Epithelial cell of proximal tubule (primary cell): ENCODE data around the gene C12orf43. TPM values are rescaled to one million over a fixed set of nuclear protein-coding genes. Genes with fewer than 3 reads are reported as not detected.

Experiments
- DNase-seq: peaks from one replicate; pipeline ENCODE4 v3.0.0-alpha.2; 2011; ENCODE audit warnings: low read depth
- H3K4me3 ChIP-seq: 2 replicates; pipeline ENCODE4 v1.5.1; 2011; ENCODE audit warnings: low read depth, mild to moderate bottlenecking, low read length
- total RNA-seq: library from RNA; depleted of rRNA; stranded (reverse); fragments of >200 nt; gene quantifications from 2 replicates; pipeline ENCODE4 v1.2.3, GENCODE V29; 2015
- TF ChIP-seq, protein P1 (sequence below): conservative IDR thresholded peaks from 2 replicates; pipeline ENCODE4 v1.5.1; 2012; ENCODE audit warnings: low read depth, mild to moderate bottlenecking, low read length

Gene C12orf43
- total RNA-seq, 1 donor from 2014 or later, result 20.6 TPM

DNA sequence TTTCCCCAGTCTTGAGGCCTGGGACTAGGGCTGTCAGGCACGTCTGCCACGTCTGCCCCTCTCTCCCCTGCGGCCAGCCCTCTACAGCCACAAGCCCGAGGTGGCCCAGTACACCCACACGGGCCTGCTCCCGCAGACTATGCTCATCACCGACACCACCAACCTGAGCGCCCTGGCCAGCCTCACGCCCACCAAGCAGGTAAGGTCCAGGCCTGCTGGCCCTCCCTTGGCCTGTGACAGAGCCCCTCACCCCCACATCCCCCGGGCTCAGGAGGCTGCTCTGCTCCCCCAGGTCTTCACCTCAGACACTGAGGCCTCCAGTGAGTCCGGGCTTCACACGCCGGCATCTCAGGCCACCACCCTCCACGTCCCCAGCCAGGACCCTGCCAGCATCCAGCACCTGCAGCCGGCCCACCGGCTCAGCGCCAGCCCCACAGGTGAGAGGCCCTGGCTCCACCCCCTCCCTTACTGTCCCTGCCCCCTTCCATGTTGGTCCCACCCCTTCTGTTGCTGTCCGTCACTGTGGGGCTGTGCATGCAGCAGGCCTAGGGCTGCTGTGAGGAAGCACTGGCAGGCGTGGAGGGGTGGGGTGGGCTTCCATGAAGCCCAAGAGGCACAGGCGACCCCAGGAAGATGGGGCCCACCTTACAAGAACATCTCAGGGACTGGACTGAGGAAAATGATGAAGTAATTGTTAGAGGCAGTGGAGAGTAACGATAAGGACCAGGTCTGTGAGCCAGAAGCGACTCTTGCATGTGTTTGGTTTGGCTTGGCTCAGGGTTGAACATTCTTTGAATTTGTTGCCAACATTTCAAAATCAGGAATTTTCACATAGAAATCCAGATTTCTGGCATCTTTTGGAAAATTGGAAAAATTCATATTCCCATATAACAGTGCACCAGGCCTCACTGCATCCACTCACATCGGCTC is 16.8 kb downstream of the C12orf43 start:
- H3K4me3 ChIP-seq, result no peak overlapping the region
- no peak for DNase-seq
- TF ChIP-seq, protein P1, sequence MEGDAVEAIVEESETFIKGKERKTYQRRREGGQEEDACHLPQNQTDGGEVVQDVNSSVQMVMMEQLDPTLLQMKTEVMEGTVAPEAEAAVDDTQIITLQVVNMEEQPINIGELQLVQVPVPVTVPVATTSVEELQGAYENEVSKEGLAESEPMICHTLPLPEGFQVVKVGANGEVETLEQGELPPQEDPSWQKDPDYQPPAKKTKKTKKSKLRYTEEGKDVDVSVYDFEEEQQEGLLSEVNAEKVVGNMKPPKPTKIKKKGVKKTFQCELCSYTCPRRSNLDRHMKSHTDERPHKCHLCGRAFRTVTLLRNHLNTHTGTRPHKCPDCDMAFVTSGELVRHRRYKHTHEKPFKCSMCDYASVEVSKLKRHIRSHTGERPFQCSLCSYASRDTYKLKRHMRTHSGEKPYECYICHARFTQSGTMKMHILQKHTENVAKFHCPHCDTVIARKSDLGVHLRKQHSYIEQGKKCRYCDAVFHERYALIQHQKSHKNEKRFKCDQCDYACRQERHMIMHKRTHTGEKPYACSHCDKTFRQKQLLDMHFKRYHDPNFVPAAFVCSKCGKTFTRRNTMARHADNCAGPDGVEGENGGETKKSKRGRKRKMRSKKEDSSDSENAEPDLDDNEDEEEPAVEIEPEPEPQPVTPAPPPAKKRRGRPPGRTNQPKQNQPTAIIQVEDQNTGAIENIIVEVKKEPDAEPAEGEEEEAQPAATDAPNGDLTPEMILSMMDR, result no peak

GRCh38 chr12:120998435-120998834 is 17.9 kb downstream of the C12orf43 start:
- TF ChIP-seq, protein P1, result no peak
- H3K4me3 ChIP-seq, result no peak overlapping the region
- no peak for DNase-seq

DNA sequence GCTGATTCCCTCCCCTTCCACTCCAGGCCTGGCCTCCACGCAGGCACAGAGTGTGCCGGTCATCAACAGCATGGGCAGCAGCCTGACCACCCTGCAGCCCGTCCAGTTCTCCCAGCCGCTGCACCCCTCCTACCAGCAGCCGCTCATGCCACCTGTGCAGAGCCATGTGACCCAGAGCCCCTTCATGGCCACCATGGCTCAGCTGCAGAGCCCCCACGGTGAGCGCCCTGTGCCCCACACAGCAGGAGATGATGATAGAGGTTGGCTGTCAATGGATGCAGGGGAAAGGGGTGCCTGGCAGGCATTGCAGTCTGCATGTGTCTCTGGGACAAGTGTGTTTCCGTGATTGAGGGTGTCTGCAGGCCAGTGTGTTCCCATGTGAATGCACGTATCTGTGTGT is 18.8 kb downstream of the C12orf43 start:
- TF ChIP-seq, protein P1, result no peak
- H3K4me3 ChIP-seq, result no peak overlapping the region
- DNase-seq, result no peak

DNA sequence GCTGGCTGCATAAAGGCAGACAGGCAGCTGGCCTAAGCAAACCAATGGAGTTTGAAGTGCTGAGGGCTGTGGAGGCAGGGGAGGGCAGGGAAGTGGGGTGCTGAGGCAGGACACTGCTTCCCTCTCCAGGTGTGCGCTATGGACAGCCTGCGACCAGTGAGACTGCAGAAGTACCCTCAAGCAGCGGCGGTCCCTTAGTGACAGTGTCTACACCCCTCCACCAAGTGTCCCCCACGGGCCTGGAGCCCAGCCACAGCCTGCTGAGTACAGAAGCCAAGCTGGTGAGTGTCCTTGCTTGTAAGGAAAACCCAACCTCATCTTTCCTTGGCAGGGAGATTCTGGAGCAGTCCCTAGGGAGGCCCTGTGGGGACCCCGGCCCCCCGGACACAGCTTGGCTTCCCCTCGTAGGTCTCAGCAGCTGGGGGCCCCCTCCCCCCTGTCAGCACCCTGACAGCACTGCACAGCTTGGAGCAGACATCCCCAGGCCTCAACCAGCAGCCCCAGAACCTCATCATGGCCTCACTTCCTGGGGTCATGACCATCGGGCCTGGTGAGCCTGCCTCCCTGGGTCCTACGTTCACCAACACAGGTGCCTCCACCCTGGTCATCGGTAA is 20.0 kb downstream of the C12orf43 start:
- no peak for DNase-seq
- H3K4me3 ChIP-seq, result no peak overlapping the region
- TF ChIP-seq, protein P1, result no peak

GRCh38 chr12:120994589-120995337 is 21.5 kb downstream of the C12orf43 start:
- no peak overlapping the region for H3K4me3 ChIP-seq
- DNase-seq, result no peak
- TF ChIP-seq, protein P1, result no peak

GRCh38 chr12:120994059-120994458 is 22.2 kb downstream of the C12orf43 start:
- TF ChIP-seq, protein P1, result no peak
- DNase-seq, result no peak

More at GRCh38 chr12:120994059-120994458, 22.2 kb downstream of the C12orf43 start:
- H3K4me3 ChIP-seq, result no peak overlapping the region
